Activated CD4-positive, alpha-beta memory T cell treated with anti-CD3 and anti-CD28 coated beads, Interleukin-2, amount 10 ng/mL, durations not matched to agents 7 days and 5 days (primary cell): ENCODE measurements around the gene ATG2A. TPM values are rescaled to one million over a fixed set of nuclear protein-coding genes. Genes with fewer than 3 reads are reported as not detected.
A peak's percentile ranks its signal among the peaks of the same experiment; 100 is the strongest.

Experiments
- CTCF ChIA-PET: fragments of 350-600 bp; sonication (Branson Sonifier 250); formaldehyde crosslinking; loops from one replicate; lab custom pipeline; 2021; ENCODE audit warnings: antibody characterized with exemption, inconsistent platforms; lab: Charles Lee
- POLR2A ChIA-PET: fragments of 350-600 bp; sonication (Branson Sonifier 250); formaldehyde crosslinking; loops from one replicate; lab custom pipeline; 2021; ENCODE audit warnings: antibody characterized with exemption; lab: Charles Lee
- DNase-seq: peaks from one replicate; pipeline ENCODE4 v3.0.0-alpha.2; 2020
- H3K27ac Mint-ChIP-seq: one replicate; pipeline ENCODE4 v1.8.0; 2021; ENCODE audit warnings: mild to moderate bottlenecking, mixed read lengths
- H3K27me3 Mint-ChIP-seq: one replicate; pipeline ENCODE4 v1.8.0; 2021; ENCODE audit warnings: mixed read lengths
- H3K36me3 Mint-ChIP-seq: one replicate; pipeline ENCODE4 v1.8.0; 2021; ENCODE audit warnings: low read depth, mixed read lengths
- H3K4me1 Mint-ChIP-seq: one replicate; pipeline ENCODE4 v1.8.0; 2021; ENCODE audit warnings: mixed read lengths
- H3K4me3 Mint-ChIP-seq: one replicate; pipeline ENCODE4 v1.8.0; 2021; ENCODE audit warnings: mild to moderate bottlenecking, mixed read lengths
- H3K9me3 Mint-ChIP-seq: one replicate; pipeline ENCODE4 v1.8.0; 2021; ENCODE audit warnings: mixed read lengths
- total RNA-seq, 2 experiments: library from RNA; stranded (reverse); gene quantifications; one replicate each; pipeline ENCODE4 v1.2.3, GENCODE V29; 2021

Gene ATG2A
- total RNA-seq, 2 experiments from 2014 or later, result 37.4 to 40.7 TPM

DNA sequence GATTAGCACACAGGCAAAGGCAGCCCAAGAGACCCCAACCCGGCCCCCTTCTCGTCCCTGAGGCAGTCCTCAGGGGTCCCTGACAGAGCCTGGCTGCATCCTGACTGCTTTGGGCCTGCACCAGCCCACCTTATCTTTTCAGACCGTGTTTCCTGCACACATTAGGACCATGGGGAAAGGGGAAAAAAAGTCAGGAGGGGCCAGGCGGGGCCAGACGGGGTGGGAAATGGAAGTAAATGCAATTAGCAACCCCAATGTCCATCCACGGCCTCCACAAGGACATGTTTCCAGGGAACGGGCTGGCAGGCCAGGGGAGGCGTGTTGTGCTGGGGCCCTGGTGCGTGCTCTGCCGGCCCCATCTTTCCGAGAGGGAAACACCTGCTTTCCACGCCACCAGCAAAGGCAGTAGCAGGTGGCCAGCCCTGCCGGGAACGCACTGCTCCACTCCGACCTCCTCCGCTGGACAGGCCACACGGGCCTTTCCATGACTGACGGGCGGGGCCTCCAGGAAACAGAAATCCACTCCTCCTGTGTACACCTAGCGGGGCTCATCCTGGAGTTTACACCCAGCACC, 46.0 kb downstream of the ATG2A start:
- H3K27me3 Mint-ChIP-seq, result no peaks in the 10 kb centered on the region
- peak overlapping the region; percentile 86 for H3K27ac Mint-ChIP-seq
- H3K4me1 Mint-ChIP-seq, result peaks cover 87% of the 10 kb centered on the region
- ChIA-PET CTCF (interaction anchor here (3.2 to 30.8 kb wide), 3 partner anchors 11 to 22 kb away, joined by 33 to 957 read pairs (median 33); partner anchors contain the start of gene EHD1), POLR2A (interaction anchor here (1.2 to 28.1 kb wide), 4 partner anchors 9 to 392 kb away, joined by 3 to 1068 read pairs (median 168); partner anchors contain the start of gene EHD1)
- no peaks in the 10 kb centered on the region for H3K9me3 Mint-ChIP-seq
- DNase-seq, result no peak
- H3K4me3 Mint-ChIP-seq, result peak overlapping the region; percentile 65
- H3K36me3 Mint-ChIP-seq, result peaks cover 75% of the 10 kb centered on the region

DNA sequence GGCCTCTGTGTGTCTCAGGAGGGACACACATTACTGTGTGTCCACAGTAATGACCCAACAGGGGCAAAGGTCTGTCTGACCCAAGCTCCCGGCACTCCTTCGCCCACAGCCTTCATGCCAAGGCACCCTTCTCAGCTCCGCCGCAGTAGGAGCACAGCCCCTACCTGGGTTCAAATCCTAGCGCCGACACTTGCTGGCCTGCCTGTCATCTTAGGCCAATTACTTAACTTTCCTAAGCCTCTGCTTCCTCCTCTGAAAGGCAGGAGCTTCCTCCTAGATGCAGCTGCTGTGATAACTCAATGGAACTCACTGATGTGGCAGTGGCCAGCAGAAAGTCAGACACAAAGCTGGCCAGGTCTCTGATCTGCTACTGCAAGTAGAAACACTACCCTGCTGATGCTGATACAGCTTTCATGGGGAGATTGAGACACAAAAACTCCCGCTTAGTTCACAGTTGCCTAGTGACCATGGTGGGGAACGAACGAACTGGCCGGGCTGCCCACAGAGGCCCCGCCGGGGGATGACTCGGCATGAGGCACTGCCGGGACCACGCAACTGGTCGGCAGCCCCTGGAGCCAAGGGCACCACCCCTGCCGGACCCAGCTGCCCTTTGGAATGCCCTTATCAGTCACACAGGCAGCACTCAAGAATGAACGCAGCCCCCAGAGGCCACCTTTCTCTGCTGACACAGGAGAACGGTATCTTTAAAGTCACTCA, 46.7 kb downstream of the ATG2A start:
- H3K9me3 Mint-ChIP-seq, result no peaks in the 10 kb centered on the region
- peaks cover 87% of the 10 kb centered on the region for H3K4me1 Mint-ChIP-seq
- peaks cover 75% of the 10 kb centered on the region for H3K36me3 Mint-ChIP-seq
- CTCF ChIA-PET, result interaction anchor here (1.9 to 30.8 kb wide), 4 partner anchors 10 to 21 kb away, joined by 7 to 957 read pairs (median 33); partner anchors contain the start of gene EHD1
- POLR2A ChIA-PET, result interaction anchor here (1.2 to 28.1 kb wide), 4 partner anchors 9 to 392 kb away, joined by 3 to 1068 read pairs (median 168); partner anchors contain the start of gene EHD1
- no peak for DNase-seq
- no peaks in the 10 kb centered on the region for H3K27me3 Mint-ChIP-seq
- peak overlapping the region; percentile 59 for H3K4me3 Mint-ChIP-seq
- H3K27ac Mint-ChIP-seq, result peak overlapping the region; percentile 86

- no peaks in the 10 kb centered on the region for H3K27me3 Mint-ChIP-seq
- H3K9me3 Mint-ChIP-seq, result no peaks in the 10 kb centered on the region
- H3K36me3 Mint-ChIP-seq, result peaks cover 70% of the 10 kb centered on the region
- peak overlapping the region; percentile 86 for H3K27ac Mint-ChIP-seq
- ChIA-PET CTCF (interaction anchor here (1.9 to 30.8 kb wide), 4 partner anchors 10 to 20 kb away, joined by 7 to 957 read pairs (median 33); partner anchors contain the start of gene EHD1), POLR2A (interaction anchor here (0.7 to 28.1 kb wide), 7 partner anchors 8 to 393 kb away, joined by 3 to 1068 read pairs (median 4); partner anchors contain the start of genes EHD1 and SYVN1)
- peaks cover 87% of the 10 kb centered on the region for H3K4me1 Mint-ChIP-seq
- no peak for DNase-seq
- H3K4me3 Mint-ChIP-seq, result peak overlapping the region; percentile 59
Observed at GRCh38 chr11:64869571-64870175, 47.3 kb downstream of the ATG2A start.

DNA sequence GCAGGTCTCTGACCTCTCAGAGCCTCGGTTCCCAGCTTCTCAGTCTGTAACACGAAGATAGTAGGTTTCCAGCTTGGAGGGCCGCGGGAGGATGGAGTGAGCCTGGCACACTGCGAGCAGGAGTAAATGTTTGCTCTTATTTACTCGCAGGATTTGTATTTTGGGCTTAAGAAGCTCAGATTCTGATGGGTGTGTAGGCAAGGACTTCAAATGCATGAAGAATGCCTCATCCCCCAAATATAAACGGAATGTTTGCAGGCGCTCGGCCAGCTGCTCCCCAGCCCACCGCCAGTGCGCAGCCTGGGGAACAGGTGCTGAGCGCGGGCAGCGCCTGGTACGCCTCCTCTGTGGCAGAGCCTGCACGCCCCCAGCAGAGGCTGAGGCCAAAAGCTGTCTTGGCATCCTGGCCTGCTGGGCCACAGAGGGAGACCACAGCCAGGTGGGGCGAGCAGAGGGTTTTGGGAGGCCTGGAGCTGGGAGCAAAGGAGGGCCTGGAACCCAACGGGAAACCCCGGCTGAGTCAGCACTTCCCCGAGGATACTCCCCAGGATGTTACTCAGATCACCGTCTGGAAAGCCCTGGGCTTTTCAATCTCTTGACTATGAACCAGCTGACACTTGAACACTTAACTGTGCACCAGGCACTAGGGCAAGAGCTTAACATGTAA, 48.0 kb downstream of the ATG2A start:
- peak overlapping the region; percentile 86 for H3K27ac Mint-ChIP-seq
- peaks cover 64% of the 10 kb centered on the region for H3K36me3 Mint-ChIP-seq
- POLR2A ChIA-PET, result interaction anchor here (0.7 to 28.1 kb wide), 8 partner anchors 8 to 631 kb away, joined by 3 to 1068 read pairs (median 4); partner anchors contain the start of genes EHD1 and SYVN1
- DNase-seq, result no peak
- H3K4me1 Mint-ChIP-seq, result peaks cover 87% of the 10 kb centered on the region
- H3K4me3 Mint-ChIP-seq, result peak overlapping the region; percentile 59
- no peaks in the 10 kb centered on the region for H3K27me3 Mint-ChIP-seq
- CTCF ChIA-PET, result interaction anchor here (1.0 to 30.8 kb wide), 5 partner anchors 9 to 25 kb away, joined by 3 to 957 read pairs (median 33); partner anchors contain the start of genes CDC42BPG and EHD1
- H3K9me3 Mint-ChIP-seq, result no peaks in the 10 kb centered on the region

GRCh38 chr11:64867748-64868462, 49.1 kb downstream of the ATG2A start:
- H3K4me3 Mint-ChIP-seq, result peak overlapping the region; percentile 59
- peaks cover 61% of the 10 kb centered on the region for H3K36me3 Mint-ChIP-seq
- H3K27ac Mint-ChIP-seq, result peak overlapping the region; percentile 86
- ChIA-PET POLR2A (interaction anchor here (0.9 to 28.1 kb wide), 4 partner anchors 15 to 632 kb away, joined by 3 to 1068 read pairs (median 164); partner anchors contain the start of gene EHD1), CTCF (interaction anchor here (1.0 to 30.8 kb wide), 5 partner anchors 8 to 24 kb away, joined by 3 to 957 read pairs (median 33); partner anchors contain the start of genes CDC42BPG and EHD1)
- DNase-seq, result no peak
- peaks cover 92% of the 10 kb centered on the region for H3K4me1 Mint-ChIP-seq
- no peaks in the 10 kb centered on the region for H3K27me3 Mint-ChIP-seq
- H3K9me3 Mint-ChIP-seq, result no peaks in the 10 kb centered on the region

- CTCF ChIA-PET, result interaction anchor here (0.8 to 30.8 kb wide), 3 partner anchors 20 to 148 kb away, joined by 3 to 957 read pairs (median 155); partner anchors contain the start of genes ARL2, CDC42BPG and EHD1
- Mint-ChIP-seq H3K36me3 (peaks cover 56% of the 10 kb centered on the region), H3K27ac (peak overlapping the region; percentile 98), H3K9me3 (no peaks in the 10 kb centered on the region), H3K27me3 (no peaks in the 10 kb centered on the region), H3K4me1 (peaks cover 91% of the 10 kb centered on the region), H3K4me3 (peak overlapping the region; percentile 68)
- no peak for DNase-seq
- POLR2A ChIA-PET, result interaction anchor here (1.9 to 28.1 kb wide), 4 partner anchors 13 to 268 kb away, joined by 4 to 1068 read pairs (median 166); partner anchors contain the start of genes EHD1, MAP4K2 and SYVN1
Observed at GRCh38 chr11:64866173-64866491, 50.9 kb downstream of the ATG2A start.

- CTCF ChIA-PET, result interaction anchor here (0.8 to 30.8 kb wide), 3 partner anchors 19 to 149 kb away, joined by 3 to 957 read pairs (median 155); partner anchors contain the start of genes ARL2, CDC42BPG and EHD1
- H3K27ac Mint-ChIP-seq, result peak overlapping the region; percentile 98
- peaks cover 58% of the 10 kb centered on the region for H3K36me3 Mint-ChIP-seq
- POLR2A ChIA-PET, result interaction anchor here (0.9 to 28.1 kb wide), 10 partner anchors 12 to 749 kb away, joined by 3 to 1068 read pairs (median 4); partner anchors contain the start of genes ARL2, CDC42BPG, EHD1 and MAP4K2
- H3K4me3 Mint-ChIP-seq, result peak overlapping the region; percentile 68
- H3K4me1 Mint-ChIP-seq, result peaks cover 92% of the 10 kb centered on the region
- H3K27me3 Mint-ChIP-seq, result no peaks in the 10 kb centered on the region
- H3K9me3 Mint-ChIP-seq, result no peaks in the 10 kb centered on the region
- no peak for DNase-seq
Observed at GRCh38 chr11:64865286-64866172, 51.5 kb downstream of the ATG2A start.

GRCh38 chr11:64864473-64865285, 52.3 kb downstream of the ATG2A start:
- DNase-seq, result no peak
- peak overlapping the region; percentile 68 for H3K4me3 Mint-ChIP-seq
- H3K4me1 Mint-ChIP-seq, result peaks cover 92% of the 10 kb centered on the region
- POLR2A ChIA-PET, result interaction anchor here (0.5 to 28.1 kb wide), 12 partner anchors 11 to 750 kb away, joined by 3 to 1068 read pairs (median 4); partner anchors contain the start of genes ARL2, CDC42BPG, EHD1 and MAP4K2
- CTCF ChIA-PET, result interaction anchor here (1.0 to 30.8 kb wide), 4 partner anchors 18 to 563 kb away, joined by 3 to 957 read pairs (median 79); partner anchors contain the start of genes CDC42BPG and EHD1
- H3K27me3 Mint-ChIP-seq, result no peaks in the 10 kb centered on the region
- H3K27ac Mint-ChIP-seq, result peak overlapping the region; percentile 98
- H3K36me3 Mint-ChIP-seq, result peaks cover 60% of the 10 kb centered on the region
- H3K9me3 Mint-ChIP-seq, result no peaks in the 10 kb centered on the region

- peak overlapping the region; percentile 68 for H3K4me3 Mint-ChIP-seq
- DNase-seq, result no peak
- ChIA-PET CTCF (interaction anchor here (1.0 to 30.8 kb wide), 4 partner anchors 18 to 563 kb away, joined by 3 to 957 read pairs (median 79); partner anchors contain the start of genes CDC42BPG and EHD1), POLR2A (interaction anchor here (0.5 to 28.1 kb wide), 8 partner anchors 11 to 751 kb away, joined by 3 to 1068 read pairs (median 4); partner anchors contain the start of genes EHD1, PRDX5, SYVN1 and TRMT112)
- no peaks in the 10 kb centered on the region for H3K9me3 Mint-ChIP-seq
- no peaks in the 10 kb centered on the region for H3K27me3 Mint-ChIP-seq
- peaks cover 92% of the 10 kb centered on the region for H3K4me1 Mint-ChIP-seq
- peak overlapping the region; percentile 98 for H3K27ac Mint-ChIP-seq
- H3K36me3 Mint-ChIP-seq, result peaks cover 60% of the 10 kb centered on the region
Observed at GRCh38 chr11:64864135-64864472, 52.9 kb downstream of the ATG2A start.
